ENCODE data around the gene CRYGB. TPM values are rescaled to one million over a fixed set of nuclear protein-coding genes. Genes with fewer than 3 reads are reported as not detected.

Gene CRYGB
- total and polyA plus RNA-seq, 2 donors (not counting 3 experiments of a cell fraction or from before 2014, with no cell fraction given), result not detected

GRCh38 chr2:208150956-208151355 is 5.0 kb upstream of the CRYGB start:
- no peaks in the 10 kb centered on the region for H3K36me3 ChIP-seq (ENCODE audit: control insufficient read depth in 2 of 2, extremely low read depth in 1 of 2, insufficient read depth in 2 of 2, low read length in 2 of 2)
- dilution Hi-C loops (cut with MboI; ENCODE audit: extremely low pct_ligation_motif_present, low sequenced_read_pairs), result no loop called here

More at GRCh38 chr2:208150956-208151355, 5.0 kb upstream of the CRYGB start:
- Histone ChIP-seq H3K27me3 (ENCODE audit: control insufficient read depth in 2 of 2, insufficient read depth in 2 of 2, low read length in 2 of 2) (no peaks in the 10 kb centered on the region), H3K79me2 (ENCODE audit: control insufficient read depth, insufficient read depth, low read length) (no peaks in the 10 kb centered on the region), H3K4me2 (ENCODE audit: insufficient read depth, low read length) (no peak overlapping the region), H3K9ac (replicated peaks; ENCODE audit: extremely low read depth, insufficient read depth, low read length) (no peak overlapping the region), H3K9me3 (replicated peaks; ENCODE audit: control insufficient read depth, insufficient read depth, low read length) (no peaks in the 10 kb centered on the region), H3K4me3 (replicated peaks in 1 of 3; ENCODE audit: insufficient read depth in 1 of 3, low read depth in 1 of 3, low read length in 3 of 3) (no peak overlapping the region), H3K27ac (ENCODE audit: insufficient read depth, low read depth, low read length) (no peak overlapping the region), H3K9me1 (replicated peaks; ENCODE audit: control insufficient read depth, extremely low read depth, insufficient read depth, low read length) (no peaks in the 10 kb centered on the region), H2AFZ (ENCODE audit: low read depth, low read length) (no peak overlapping the region), H4K20me1 (replicated peaks; ENCODE audit: control insufficient read depth, extremely low read depth, insufficient read depth, low read length) (no peaks in the 10 kb centered on the region), H3K4me1 (ENCODE audit: control insufficient read depth, extremely low read depth, insufficient read depth, low read length) (no peaks in the 10 kb centered on the region)
- FAIRE-seq (no peak), DNase-seq (ENCODE audit: low read depth, low spot score) (no peak)
- CTCF ChIA-PET, result no interaction called here
- BruUV-seq (replicated peaks), result no TSS peak
- intact Hi-C loops (cut with micrococcal nuclease), result no loop called here
- POLR2A ChIA-PET, result no interaction called here
- TF ChIP-seq FOS (IDR thresholded peaks at IDR 0.05; ENCODE audit: borderline replicate concordance, insufficient read depth, low read length) (no peak), POLR2AphosphoS5 (IDR thresholded peaks at IDR 0.05; ENCODE audit: insufficient read depth, low read depth, low read length) (no peak), POLR2A (IDR thresholded peaks at IDR 0.05; ENCODE audit: low read depth, low read length) (no peak), GATA2 (IDR thresholded peaks at IDR 0.05; ENCODE audit: insufficient read depth, insufficient read length, low read depth, low read length) (no peak), JUN (IDR thresholded peaks at IDR 0.05; ENCODE audit: borderline replicate concordance, insufficient read depth, insufficient read length, low read depth) (no peak), MYC (IDR thresholded peaks at IDR 0.05; ENCODE audit: low read depth, low read length) (no peak), EZH2 (IDR thresholded peaks at IDR 0.05; ENCODE audit: borderline replicate concordance, low read depth, low read length, severe bottlenecking) (no peak)
- TF ChIP-seq, protein P1, sequence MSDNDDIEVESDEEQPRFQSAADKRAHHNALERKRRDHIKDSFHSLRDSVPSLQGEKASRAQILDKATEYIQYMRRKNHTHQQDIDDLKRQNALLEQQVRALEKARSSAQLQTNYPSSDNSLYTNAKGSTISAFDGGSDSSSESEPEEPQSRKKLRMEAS (IDR thresholded peaks at IDR 0.05; ENCODE audit: insufficient read depth, insufficient read length), result no peak
- TF ChIP-seq, protein P2, sequence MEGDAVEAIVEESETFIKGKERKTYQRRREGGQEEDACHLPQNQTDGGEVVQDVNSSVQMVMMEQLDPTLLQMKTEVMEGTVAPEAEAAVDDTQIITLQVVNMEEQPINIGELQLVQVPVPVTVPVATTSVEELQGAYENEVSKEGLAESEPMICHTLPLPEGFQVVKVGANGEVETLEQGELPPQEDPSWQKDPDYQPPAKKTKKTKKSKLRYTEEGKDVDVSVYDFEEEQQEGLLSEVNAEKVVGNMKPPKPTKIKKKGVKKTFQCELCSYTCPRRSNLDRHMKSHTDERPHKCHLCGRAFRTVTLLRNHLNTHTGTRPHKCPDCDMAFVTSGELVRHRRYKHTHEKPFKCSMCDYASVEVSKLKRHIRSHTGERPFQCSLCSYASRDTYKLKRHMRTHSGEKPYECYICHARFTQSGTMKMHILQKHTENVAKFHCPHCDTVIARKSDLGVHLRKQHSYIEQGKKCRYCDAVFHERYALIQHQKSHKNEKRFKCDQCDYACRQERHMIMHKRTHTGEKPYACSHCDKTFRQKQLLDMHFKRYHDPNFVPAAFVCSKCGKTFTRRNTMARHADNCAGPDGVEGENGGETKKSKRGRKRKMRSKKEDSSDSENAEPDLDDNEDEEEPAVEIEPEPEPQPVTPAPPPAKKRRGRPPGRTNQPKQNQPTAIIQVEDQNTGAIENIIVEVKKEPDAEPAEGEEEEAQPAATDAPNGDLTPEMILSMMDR (IDR thresholded peaks at IDR 0.05; ENCODE audit: extremely low read depth in 1 of 2, insufficient read depth in 1 of 2, low read depth in 1 of 2, low read length in 2 of 2), result no peak

All from endothelial cell of umbilical vein (primary cell).